GM12878 (cell line): ENCODE results near the gene MYH9.

Experiments
- E2F4 ChIP-seq: IDR thresholded peaks from 2 replicates; pipeline ENCODE4 v1.6.1; 2012; ENCODE audit warnings: low read depth, low read length, improper control_type of control experiment
- EED ChIP-seq: sonication (generic); IDR thresholded peaks from 2 replicates; pipeline ENCODE4 v1.6.1; 2016; ENCODE audit warnings: antibody characterized with exemption, low read depth
- ESRRA ChIP-seq: IDR thresholded peaks from 2 replicates; pipeline ENCODE4 v1.6.1; 2012; ENCODE audit warnings: mild to moderate bottlenecking, low read length, improper control_type of control experiment
- EZH2 ChIP-seq: IDR thresholded peaks from 2 replicates; pipeline ENCODE4 v1.6.1; 2012; ENCODE audit warnings: low read depth, mild to moderate bottlenecking, control low read depth, inconsistent platforms, low read length, borderline replicate concordance; ENCODE audit not compliant: control insufficient read depth
- GABPA ChIP-seq: IDR thresholded peaks from 2 replicates; pipeline ENCODE4 v1.6.1; 2014; ENCODE audit warnings: antibody characterized with exemption, low read depth, mild to moderate bottlenecking, inconsistent platforms
- HCFC1 ChIP-seq: fragments of 150-350 bp; IDR thresholded peaks from 2 replicates; pipeline ENCODE4 v1.6.1; 2014; ENCODE audit warnings: low read length
- HDAC6 ChIP-seq: fragments of 200-600 bp; sonication (generic); IDR thresholded peaks from one replicate; pipeline ENCODE4 v1.8.0; 2017; ENCODE audit warnings: antibody characterized with exemption; ENCODE audit not compliant: unreplicated experiment
- IRF4 ChIP-seq: IDR thresholded peaks from 2 replicates; pipeline ENCODE4 v1.6.1; 2011; ENCODE audit warnings: low read depth, low read length
- KAT2A ChIP-seq: conservative IDR thresholded peaks from 2 replicates; pipeline ENCODE4 v1.6.1; 2011; ENCODE audit warnings: low read depth, low read length; ENCODE audit not compliant: control insufficient read depth
- PKNOX1 ChIP-seq: fragments of 450-650 bp; IDR thresholded peaks from 2 replicates; pipeline ENCODE4 v1.6.1; 2016; ENCODE audit warnings: mild to moderate bottlenecking
- POLR2A ChIP-seq: IDR thresholded peaks from 2 replicates; pipeline ENCODE4 v1.6.1; 2011; ENCODE audit warnings: low read depth, mild to moderate bottlenecking, low read length
- POLR2AphosphoS5 ChIP-seq: IDR thresholded peaks from 2 replicates; pipeline ENCODE4 v1.6.1; 2011; ENCODE audit warnings: mild to moderate bottlenecking, low read length, inconsistent platforms
- ZBED1 ChIP-seq: IDR thresholded peaks from 2 replicates; pipeline ENCODE4 v1.6.1; 2016; ENCODE audit warnings: borderline replicate concordance
- TF ChIP-seq, protein P1 (sequence below), 3 experiments: IDR thresholded peaks in 2 of 3; conservative IDR thresholded peaks in 1 of 3; 2 replicates each; pipeline ENCODE4 v1.5.1; 2011; ENCODE audit warnings: low read depth in 3 of 3, low read length in 3 of 3, mild to moderate bottlenecking in 3 of 3, control low read depth in 2 of 3, moderate library complexity in 2 of 3, inconsistent platforms in 1 of 3, mixed read lengths in 1 of 3; ENCODE audit not compliant: control insufficient read depth in 2 of 3, insufficient read depth in 1 of 3; ENCODE audit errors: extremely low read depth in 1 of 3

DNA sequence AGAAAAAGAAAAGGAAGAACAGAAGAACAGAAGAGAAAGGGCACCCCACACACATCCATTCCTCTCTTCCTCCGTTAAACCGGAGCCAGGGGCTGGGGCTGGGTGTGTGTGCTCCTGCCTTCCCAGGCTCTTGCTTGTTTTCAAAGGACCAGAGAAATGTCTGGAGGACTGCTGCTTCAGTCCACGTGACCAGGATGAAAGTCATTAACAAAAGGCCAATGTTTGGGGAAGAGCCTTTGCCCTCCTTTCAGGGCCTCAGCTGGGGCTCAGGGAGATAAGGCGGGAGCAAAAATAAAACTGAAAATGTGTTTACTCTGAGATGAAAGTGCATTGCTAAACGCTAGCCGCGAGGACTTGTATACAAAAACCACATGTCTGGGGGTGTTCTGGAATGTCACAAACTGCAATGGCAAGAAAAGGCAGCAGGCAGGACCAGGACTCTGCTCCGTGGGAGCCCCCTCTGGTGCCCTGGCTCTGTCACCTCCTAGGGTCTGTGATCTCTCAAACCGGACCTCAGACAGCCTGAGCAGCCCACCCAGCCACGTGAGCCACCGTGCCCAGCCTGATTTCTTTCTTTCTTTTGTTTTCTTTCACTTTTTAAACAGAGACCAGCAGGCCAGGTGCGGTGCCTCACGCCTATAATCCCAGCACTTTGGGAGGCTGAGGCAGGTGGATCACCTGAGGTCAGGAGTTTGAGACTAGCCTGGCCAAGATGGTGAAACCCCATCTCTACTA, 31.6 kb upstream of the MYH9 start:
- TF ChIP-seq, protein P1, sequence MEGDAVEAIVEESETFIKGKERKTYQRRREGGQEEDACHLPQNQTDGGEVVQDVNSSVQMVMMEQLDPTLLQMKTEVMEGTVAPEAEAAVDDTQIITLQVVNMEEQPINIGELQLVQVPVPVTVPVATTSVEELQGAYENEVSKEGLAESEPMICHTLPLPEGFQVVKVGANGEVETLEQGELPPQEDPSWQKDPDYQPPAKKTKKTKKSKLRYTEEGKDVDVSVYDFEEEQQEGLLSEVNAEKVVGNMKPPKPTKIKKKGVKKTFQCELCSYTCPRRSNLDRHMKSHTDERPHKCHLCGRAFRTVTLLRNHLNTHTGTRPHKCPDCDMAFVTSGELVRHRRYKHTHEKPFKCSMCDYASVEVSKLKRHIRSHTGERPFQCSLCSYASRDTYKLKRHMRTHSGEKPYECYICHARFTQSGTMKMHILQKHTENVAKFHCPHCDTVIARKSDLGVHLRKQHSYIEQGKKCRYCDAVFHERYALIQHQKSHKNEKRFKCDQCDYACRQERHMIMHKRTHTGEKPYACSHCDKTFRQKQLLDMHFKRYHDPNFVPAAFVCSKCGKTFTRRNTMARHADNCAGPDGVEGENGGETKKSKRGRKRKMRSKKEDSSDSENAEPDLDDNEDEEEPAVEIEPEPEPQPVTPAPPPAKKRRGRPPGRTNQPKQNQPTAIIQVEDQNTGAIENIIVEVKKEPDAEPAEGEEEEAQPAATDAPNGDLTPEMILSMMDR (IDR thresholded peaks at IDR 0.05 in 2 of 3, conservative IDR thresholded peaks at IDR 0.05 in 1 of 3; ENCODE audit: control insufficient read depth in 2 of 3, extremely low read depth in 1 of 3, insufficient read depth in 1 of 3, low read depth in 3 of 3, low read length in 3 of 3) = no peak
- TF ChIP-seq PKNOX1 (no peak), ZBED1 (no peak), EZH2 (no peak), POLR2A (no peak), ESRRA (no peak), HCFC1 (no peak), POLR2AphosphoS5 (no peak), HDAC6 (no peak), IRF4 (no peak), EED (0 out of 2 replicates have a peak, but pooled peaks have one; percentile 35), GABPA (no peak), KAT2A (no peak), E2F4 (no peak)
